Daoy (cell line): ENCODE results near the gene FAAP20. TPM values are rescaled to one million over a fixed set of nuclear protein-coding genes. Genes with fewer than 3 reads are reported as not detected.

Experiments used
- total RNA-seq: library from RNA; depleted of rRNA; stranded (reverse); fragments of >200 nt; shearing (Covaris generic); gene quantifications from 2 replicates; pipeline ENCODE4 v1.2.3, GENCODE V29; 2014; rRNA removed

Gene FAAP20
- total RNA-seq, 1 experiment from 2014 or later, result 26.3 TPM

Other genes with a start within 250 kb of the FAAP20 start
- gene CFAP74, start 191.0 kb downstream of the FAAP20 start, total RNA-seq, result not detected in 2 replicates
- gene GABRD, start 175.4 kb downstream of the FAAP20 start, total RNA-seq, result not detected in 2 replicates
- gene PRKCZ, start 144.4 kb downstream of the FAAP20 start, total RNA-seq, result 14.3 and 18.1 TPM in 2 replicates
- 3.3 and 5.3 TPM in 2 replicates for gene SKI, start 33.5 kb upstream of the FAAP20 start, total RNA-seq
- 15.1 and 30.5 TPM in 2 replicates for gene MORN1, start 196.8 kb upstream of the FAAP20 start, total RNA-seq
- 140 and 195 TPM in 2 replicates for gene RER1, start 197.1 kb upstream of the FAAP20 start, total RNA-seq
- gene PEX10, start 217.8 kb upstream of the FAAP20 start, total RNA-seq, result 33.4 and 36.3 TPM in 2 replicates